ENCODE data around the gene RAVER1. TPM values are rescaled to one million over a fixed set of nuclear protein-coding genes. Genes with fewer than 3 reads are reported as not detected.

Gene RAVER1
- total RNA-seq, 1 experiment from 2014 or later, result 55.6 TPM

DNA sequence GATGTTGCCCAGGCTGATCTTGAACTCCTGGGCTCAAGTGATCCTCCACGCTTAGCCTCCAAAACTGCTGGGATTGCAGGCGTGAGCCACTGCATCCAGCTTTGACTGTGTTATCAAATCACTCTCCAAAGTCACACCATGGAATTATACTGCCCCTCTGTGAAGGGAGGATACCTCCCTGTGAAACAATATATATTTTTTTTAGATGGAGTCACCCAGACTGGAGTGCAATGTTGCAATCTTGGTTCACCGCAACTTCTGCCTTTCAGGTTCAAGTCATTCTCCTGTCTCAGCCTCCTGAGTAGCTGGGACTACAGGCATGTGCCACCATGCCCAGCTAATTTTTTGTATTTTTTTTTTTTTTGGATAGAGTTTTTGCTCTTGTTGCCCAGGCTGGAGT lies 39.4 kb upstream of the RAVER1 start:
- in situ Hi-C loops (cut with HindIII; ENCODE audit: low pct_unique_long_range_greater_than_20kb, low sequenced_read_pairs), result no loop called here
- CTCF ChIA-PET, result no interaction called here
- no TSS peak for BruUV-seq (replicated peaks)
- Histone ChIP-seq H3K4me1 (ENCODE audit: control insufficient read depth, insufficient read depth, low read length) (no peaks in the 10 kb centered on the region), H3K27me3 (ENCODE audit: control insufficient read depth, insufficient read depth, low read length) (no peaks in the 10 kb centered on the region), H3K36me3 (ENCODE audit: control insufficient read depth, insufficient read depth, low read length) (no peaks in the 10 kb centered on the region), H3K27ac (ENCODE audit: low read length) (no peak overlapping the region), H3K9me3 (ENCODE audit: control insufficient read depth, insufficient read depth, low read depth, low read length) (no peaks in the 10 kb centered on the region), H3K4me3 (ENCODE audit: low read depth in 2 of 2, low read length in 2 of 2) (no peak overlapping the region)
- intact Hi-C loops (cut with micrococcal nuclease; ENCODE audit: unreplicated experiment), result no loop called here
- POLR2A ChIA-PET, result no interaction called here
- DNase-seq (ENCODE audit: low read depth, low spot score) (no peak), ATAC-seq (no peak)
- TF ChIP-seq SIN3A (IDR thresholded peaks at IDR 0.05; ENCODE audit: borderline replicate concordance, insufficient read depth, low read depth, low read length) (no peak), POLR2AphosphoS5 (IDR thresholded peaks at IDR 0.05; ENCODE audit: low read depth, low read length) (no peak), TCF7L2 (IDR thresholded peaks at IDR 0.05; ENCODE audit: low read depth, low read length) (no peak)
- TF ChIP-seq, protein P1, sequence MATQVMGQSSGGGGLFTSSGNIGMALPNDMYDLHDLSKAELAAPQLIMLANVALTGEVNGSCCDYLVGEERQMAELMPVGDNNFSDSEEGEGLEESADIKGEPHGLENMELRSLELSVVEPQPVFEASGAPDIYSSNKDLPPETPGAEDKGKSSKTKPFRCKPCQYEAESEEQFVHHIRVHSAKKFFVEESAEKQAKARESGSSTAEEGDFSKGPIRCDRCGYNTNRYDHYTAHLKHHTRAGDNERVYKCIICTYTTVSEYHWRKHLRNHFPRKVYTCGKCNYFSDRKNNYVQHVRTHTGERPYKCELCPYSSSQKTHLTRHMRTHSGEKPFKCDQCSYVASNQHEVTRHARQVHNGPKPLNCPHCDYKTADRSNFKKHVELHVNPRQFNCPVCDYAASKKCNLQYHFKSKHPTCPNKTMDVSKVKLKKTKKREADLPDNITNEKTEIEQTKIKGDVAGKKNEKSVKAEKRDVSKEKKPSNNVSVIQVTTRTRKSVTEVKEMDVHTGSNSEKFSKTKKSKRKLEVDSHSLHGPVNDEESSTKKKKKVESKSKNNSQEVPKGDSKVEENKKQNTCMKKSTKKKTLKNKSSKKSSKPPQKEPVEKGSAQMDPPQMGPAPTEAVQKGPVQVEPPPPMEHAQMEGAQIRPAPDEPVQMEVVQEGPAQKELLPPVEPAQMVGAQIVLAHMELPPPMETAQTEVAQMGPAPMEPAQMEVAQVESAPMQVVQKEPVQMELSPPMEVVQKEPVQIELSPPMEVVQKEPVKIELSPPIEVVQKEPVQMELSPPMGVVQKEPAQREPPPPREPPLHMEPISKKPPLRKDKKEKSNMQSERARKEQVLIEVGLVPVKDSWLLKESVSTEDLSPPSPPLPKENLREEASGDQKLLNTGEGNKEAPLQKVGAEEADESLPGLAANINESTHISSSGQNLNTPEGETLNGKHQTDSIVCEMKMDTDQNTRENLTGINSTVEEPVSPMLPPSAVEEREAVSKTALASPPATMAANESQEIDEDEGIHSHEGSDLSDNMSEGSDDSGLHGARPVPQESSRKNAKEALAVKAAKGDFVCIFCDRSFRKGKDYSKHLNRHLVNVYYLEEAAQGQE (IDR thresholded peaks at IDR 0.05; ENCODE audit: insufficient read depth in 1 of 2, low read depth in 2 of 2, low read length in 1 of 2), result no peak
- TF ChIP-seq, protein P2, sequence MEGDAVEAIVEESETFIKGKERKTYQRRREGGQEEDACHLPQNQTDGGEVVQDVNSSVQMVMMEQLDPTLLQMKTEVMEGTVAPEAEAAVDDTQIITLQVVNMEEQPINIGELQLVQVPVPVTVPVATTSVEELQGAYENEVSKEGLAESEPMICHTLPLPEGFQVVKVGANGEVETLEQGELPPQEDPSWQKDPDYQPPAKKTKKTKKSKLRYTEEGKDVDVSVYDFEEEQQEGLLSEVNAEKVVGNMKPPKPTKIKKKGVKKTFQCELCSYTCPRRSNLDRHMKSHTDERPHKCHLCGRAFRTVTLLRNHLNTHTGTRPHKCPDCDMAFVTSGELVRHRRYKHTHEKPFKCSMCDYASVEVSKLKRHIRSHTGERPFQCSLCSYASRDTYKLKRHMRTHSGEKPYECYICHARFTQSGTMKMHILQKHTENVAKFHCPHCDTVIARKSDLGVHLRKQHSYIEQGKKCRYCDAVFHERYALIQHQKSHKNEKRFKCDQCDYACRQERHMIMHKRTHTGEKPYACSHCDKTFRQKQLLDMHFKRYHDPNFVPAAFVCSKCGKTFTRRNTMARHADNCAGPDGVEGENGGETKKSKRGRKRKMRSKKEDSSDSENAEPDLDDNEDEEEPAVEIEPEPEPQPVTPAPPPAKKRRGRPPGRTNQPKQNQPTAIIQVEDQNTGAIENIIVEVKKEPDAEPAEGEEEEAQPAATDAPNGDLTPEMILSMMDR (IDR thresholded peaks at IDR 0.05), result no peak

DNA sequence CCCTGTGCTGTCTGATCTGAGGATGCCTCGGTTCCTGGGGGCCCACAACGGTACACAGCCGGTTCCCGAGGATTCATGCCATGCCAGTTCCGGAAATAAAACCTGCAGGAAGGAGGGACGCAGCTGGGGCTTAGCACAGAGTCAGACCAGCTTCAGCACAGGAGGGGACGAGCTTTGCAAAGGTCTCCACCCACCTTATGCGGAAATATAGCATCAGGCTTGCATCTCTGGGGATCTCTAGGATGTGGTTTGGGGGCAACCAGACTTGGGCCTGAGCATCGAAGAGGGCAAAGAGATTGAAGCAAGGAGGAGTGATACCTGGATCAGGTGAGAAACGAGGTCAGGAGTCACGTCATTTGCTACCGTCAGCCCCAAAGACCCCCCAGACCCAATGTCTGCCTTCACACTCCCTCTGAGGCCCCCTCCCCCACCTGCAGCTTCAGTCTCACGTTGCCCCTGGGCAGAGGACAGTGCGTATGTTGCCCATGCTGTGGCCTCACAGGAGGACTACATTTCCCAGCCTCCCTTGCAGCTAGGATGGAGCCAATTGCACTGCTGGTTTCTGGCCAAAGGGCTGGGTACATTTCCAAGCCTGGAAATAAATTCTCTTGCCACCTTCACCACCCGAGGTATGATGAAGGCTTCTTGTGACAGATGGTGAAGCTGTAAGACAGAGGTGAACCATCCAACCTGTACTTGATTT lies 34.9 kb upstream of the RAVER1 start:
- ATAC-seq, result peak; percentile 60; the same call in 1 of the 2 replicates
- no peaks in the 10 kb centered on the region for H3K36me3 ChIP-seq (ENCODE audit: control insufficient read depth, insufficient read depth, low read length)

More for the DNA sequence above, 34.9 kb upstream of the RAVER1 start:
- ChIA-PET POLR2A (no interaction called here), CTCF (no interaction called here)
- Histone ChIP-seq H3K9me3 (ENCODE audit: control insufficient read depth, insufficient read depth, low read depth, low read length) (no peaks in the 10 kb centered on the region), H3K4me1 (ENCODE audit: control insufficient read depth, insufficient read depth, low read length) (no peaks in the 10 kb centered on the region), H3K4me3 (ENCODE audit: low read depth in 2 of 2, low read length in 2 of 2) (no peak overlapping the region), H3K27ac (ENCODE audit: low read length) (no peak overlapping the region), H3K27me3 (ENCODE audit: control insufficient read depth, insufficient read depth, low read length) (no peaks in the 10 kb centered on the region)
- in situ Hi-C loops (cut with HindIII; ENCODE audit: low pct_unique_long_range_greater_than_20kb, low sequenced_read_pairs), result no loop called here
- no peak for DNase-seq (ENCODE audit: low read depth, low spot score)
- TF ChIP-seq TCF7L2 (IDR thresholded peaks at IDR 0.05; ENCODE audit: low read depth, low read length) (no peak), SIN3A (IDR thresholded peaks at IDR 0.05; ENCODE audit: borderline replicate concordance, insufficient read depth, low read depth, low read length) (no peak), POLR2AphosphoS5 (IDR thresholded peaks at IDR 0.05; ENCODE audit: low read depth, low read length) (no peak)
- TF ChIP-seq, protein P1 (IDR thresholded peaks at IDR 0.05; ENCODE audit: insufficient read depth in 1 of 2, low read depth in 2 of 2, low read length in 1 of 2), result no peak
- TF ChIP-seq, protein P2 (IDR thresholded peaks at IDR 0.05), result no peak
- intact Hi-C loops (cut with micrococcal nuclease; ENCODE audit: unreplicated experiment), result no loop called here
- no TSS peak for BruUV-seq (replicated peaks)

Data from Panc1 (cell line).